ENCODE results near the gene MDH1.

Gene MDH1

GRCh38 chr2:63589148-63589958, 590 bp downstream of the MDH1 start:
- no peak for TF ChIP-seq CTCF (IDR thresholded peaks at IDR 0.05; ENCODE audit: low read depth, low read length, missing control alignments)
- DNase-seq (ENCODE audit: low read depth): no peak
- in situ Hi-C loops (cut with HindIII; ENCODE audit: low sequenced_read_pairs): no loop called here
- peak overlapping the region; percentile 77 for H3K4me3 ChIP-seq (ENCODE audit: low read depth, low read length)

DNA sequence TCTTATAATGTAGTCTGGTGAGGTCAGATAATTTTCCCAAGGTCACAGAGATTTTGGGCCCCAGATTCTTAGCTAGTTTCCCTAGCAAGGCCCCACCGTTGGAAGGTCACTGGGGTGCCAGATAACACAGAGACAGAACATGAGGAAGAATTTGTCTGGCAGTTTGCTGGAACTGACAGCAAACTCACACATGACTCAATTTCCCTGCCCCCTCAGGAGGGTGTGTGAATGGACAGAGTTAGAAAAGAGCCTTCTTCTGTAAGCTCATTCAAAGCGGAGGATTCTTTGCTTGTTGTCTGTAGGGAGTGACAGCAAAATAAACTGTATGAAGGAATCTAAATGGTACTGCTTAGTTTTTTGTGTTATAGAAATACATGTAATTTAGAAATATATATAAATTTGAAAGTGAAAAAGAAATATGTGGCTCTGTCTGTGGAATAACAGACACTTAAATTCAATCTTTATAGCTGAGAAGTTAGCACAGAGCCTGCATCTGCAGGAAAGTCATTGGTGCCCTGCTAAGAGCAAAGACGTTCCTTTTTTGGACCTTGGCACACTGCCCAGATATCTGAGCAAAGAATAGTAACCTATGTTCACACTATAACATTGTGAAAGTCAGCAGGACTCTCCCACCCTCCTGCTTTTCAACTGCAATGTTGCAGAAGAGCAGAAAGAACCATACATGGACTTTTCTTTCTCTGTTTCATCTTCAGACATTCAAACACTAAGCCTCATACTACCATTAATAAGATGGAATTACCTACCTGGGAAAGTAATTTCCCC, 2.1 kb downstream of the MDH1 start:
- in situ Hi-C loops (cut with HindIII; ENCODE audit: low sequenced_read_pairs): no loop called here
- DNase-seq (ENCODE audit: low read depth): no peak
- H3K4me3 ChIP-seq (ENCODE audit: low read depth, low read length): no peak overlapping the region
- TF ChIP-seq CTCF (IDR thresholded peaks at IDR 0.05; ENCODE audit: low read depth, low read length, missing control alignments): no peak

DNA sequence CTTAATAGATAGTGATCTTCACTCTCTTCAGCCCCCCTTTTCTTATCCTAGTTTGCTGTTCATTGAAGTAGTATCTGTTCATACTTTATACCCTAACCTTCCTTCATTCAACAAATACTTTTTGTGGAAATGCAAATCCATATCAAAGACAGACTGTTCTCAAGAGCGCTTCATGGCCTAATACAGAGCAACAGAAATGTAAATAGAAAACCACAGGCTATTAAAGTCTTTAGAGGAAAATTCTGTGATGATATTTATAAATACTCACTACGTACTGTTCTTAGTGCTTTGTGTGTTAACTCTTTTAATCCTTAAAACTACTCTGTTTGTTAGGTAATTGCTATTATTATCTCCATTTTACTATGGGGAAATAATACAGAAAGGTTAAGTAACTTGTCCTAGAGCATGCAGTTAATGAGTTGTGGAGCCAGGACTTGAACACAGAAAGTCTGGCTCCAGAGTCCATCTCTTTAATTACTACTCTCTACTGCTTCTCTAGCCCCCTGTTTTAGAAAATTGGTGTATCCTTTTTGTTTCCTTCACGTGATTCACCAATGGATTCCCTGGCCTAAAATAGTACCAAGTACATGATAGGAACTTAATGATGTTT, 2.9 kb downstream of the MDH1 start:
- no peak for DNase-seq (ENCODE audit: low read depth)
- in situ Hi-C loops (cut with HindIII; ENCODE audit: low sequenced_read_pairs): no loop called here
- TF ChIP-seq CTCF (IDR thresholded peaks at IDR 0.05; ENCODE audit: low read depth, low read length, missing control alignments): no peak
- no peak overlapping the region for H3K4me3 ChIP-seq (ENCODE audit: low read depth, low read length)

DNA sequence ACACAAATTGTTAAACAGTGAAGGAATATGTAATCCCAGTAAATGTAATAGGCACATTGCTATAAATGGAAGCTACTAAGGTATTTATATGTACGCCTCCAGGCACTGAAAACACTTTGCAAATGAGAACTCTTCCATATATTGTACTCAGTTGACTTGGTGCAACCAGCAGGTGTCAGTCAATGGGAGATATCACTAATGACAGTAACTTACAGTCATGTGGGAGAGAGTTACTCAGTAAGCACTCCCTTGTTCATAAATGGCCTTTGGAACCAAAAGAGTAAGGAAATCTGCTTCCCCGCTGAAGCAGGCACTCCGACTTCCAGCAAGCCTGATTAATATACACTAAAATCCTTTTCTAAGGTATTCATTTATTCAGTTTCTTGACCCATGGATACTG, 5.9 kb downstream of the MDH1 start:
- TF ChIP-seq CTCF (IDR thresholded peaks at IDR 0.05; ENCODE audit: low read depth, low read length, missing control alignments): no peak
- DNase-seq (ENCODE audit: low read depth): no peak
- in situ Hi-C loops (cut with HindIII; ENCODE audit: low sequenced_read_pairs): no loop called here
- H3K4me3 ChIP-seq (ENCODE audit: low read depth, low read length): no peak overlapping the region

GRCh38 chr2:63596401-63596883, 7.7 kb downstream of the MDH1 start:
- DNase-seq (ENCODE audit: low read depth): no peak
- in situ Hi-C loops (cut with HindIII; ENCODE audit: low sequenced_read_pairs): no loop called here
- TF ChIP-seq CTCF (IDR thresholded peaks at IDR 0.05; ENCODE audit: low read depth, low read length, missing control alignments): no peak
- H3K4me3 ChIP-seq (ENCODE audit: low read depth, low read length): no peak overlapping the region

DNA sequence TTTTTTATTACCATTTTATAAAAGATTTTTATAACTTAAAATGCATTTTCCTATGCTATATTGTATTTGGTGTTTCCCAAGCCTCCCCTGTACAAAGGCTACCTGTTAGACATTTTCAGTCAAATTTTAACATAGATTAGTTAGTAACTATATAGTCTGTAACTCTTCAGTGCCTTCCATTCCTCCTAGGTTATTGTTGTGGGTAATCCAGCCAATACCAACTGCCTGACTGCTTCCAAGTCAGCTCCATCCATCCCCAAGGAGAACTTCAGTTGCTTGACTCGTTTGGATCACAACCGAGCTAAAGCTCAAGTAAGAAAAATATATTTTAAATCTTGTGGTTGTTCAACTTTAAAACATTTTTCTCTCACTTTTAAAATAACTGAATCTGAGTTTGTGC, 10.2 kb downstream of the MDH1 start:
- no peak overlapping the region for H3K4me3 ChIP-seq (ENCODE audit: low read depth, low read length)
- DNase-seq (ENCODE audit: low read depth): no peak
- TF ChIP-seq CTCF (IDR thresholded peaks at IDR 0.05; ENCODE audit: low read depth, low read length, missing control alignments): no peak
- in situ Hi-C loops (cut with HindIII; ENCODE audit: low sequenced_read_pairs): no loop called here

All from astrocyte of the cerebellum (primary cell).